Thyroid gland (tissue), 4 donors: ENCODE measurements around the gene PCDHGC5. TPM values are rescaled to one million over a fixed set of nuclear protein-coding genes. Genes with fewer than 3 reads are reported as not detected.

Experiments
- DNase-seq, 2 donors: peaks; one replicate each; pipeline ENCODE4 v3.0.0-alpha.2; 2019
- H3K27ac ChIP-seq, 3 donors: fragments of 200-600 bp; sonication (generic); 1 replicate in 2 of 3; 2 replicates in 1 of 3; pipeline ENCODE4 v1.5.1; 2016 to 2019; ENCODE audit warnings: mild to moderate bottlenecking in 1 of 3, moderate library complexity in 1 of 3
- H3K27me3 ChIP-seq: fragments of 200-600 bp; sonication (generic); one replicate; pipeline ENCODE4 v1.5.1; 2019
- H3K36me3 ChIP-seq, 2 donors: fragments of 200-600 bp; sonication (generic); one replicate each; pipeline ENCODE4 v1.5.1; 2016 to 2019
- H3K4me1 ChIP-seq, 2 donors: fragments of 200-600 bp; sonication (generic); one replicate each; pipeline ENCODE4 v1.5.1; 2017 to 2019
- H3K4me3 ChIP-seq, 3 donors: fragments of 200-600 bp; sonication (generic); replicated peaks in 1 of 3; 1 replicate in 2 of 3; 2 replicates in 1 of 3; pipeline ENCODE4 v1.5.1; 2016; ENCODE audit warnings: mild to moderate bottlenecking in 1 of 3
- H3K9me3 ChIP-seq: fragments of 200-600 bp; sonication (generic); one replicate; pipeline ENCODE4 v1.5.1; 2017
- CTCF ChIP-seq, 6 experiments: fragments of 200-600 bp in 3 of 6; fragments of 450-650 bp in 3 of 6; sonication (generic) in 3 of 6; IDR thresholded peaks; one replicate each; pipeline ENCODE4 v1.5.1; 2016 to 2019; ENCODE audit warnings: antibody characterized with exemption in 6 of 6, mild to moderate bottlenecking in 2 of 6, inconsistent platforms in 1 of 6, moderate library complexity in 1 of 6
- POLR2A ChIP-seq, 2 donors: fragments of 450-650 bp; IDR thresholded peaks; one replicate each; pipeline ENCODE4 v1.6.1; 2017; ENCODE audit warnings: antibody characterized with exemption in 2 of 2, mild to moderate bottlenecking in 2 of 2, moderate library complexity in 1 of 2
- WGBS, 2 donors: methylation state at CpG; one replicate each; pipeline ENCODE4 v1.1.5; 2017; 5-methylcytosine and 5-hydroxymethylcytosine counted together
- intact Hi-C: fragments of 100-400 bp; cut with DNase I; formaldehyde crosslinking; loops from one replicate; pipeline ENCODE4 v1.15.1; 2023
- total RNA-seq, 4 donors: library from RNA; depleted of rRNA; stranded (reverse); fragments of >200 nt; gene quantifications; one replicate each; pipeline ENCODE4 v1.2.3, GENCODE V29; 2016

The PCDHGC5 gene
- total RNA-seq, 4 donors from 2014 or later = 1.8 to 3.4 (median 2.1) TPM

GRCh38 chr5:141534492-141535213 is 45.8 kb downstream of the PCDHGC5 start:
- DNase-seq = no peak
- WGBS, 2 donors = 93 to 98% methylated on average over 4 of the region's 4 CpGs
- no peak for TF ChIP-seq POLR2A (IDR thresholded peaks at IDR 0.05)
- TF ChIP-seq CTCF (IDR thresholded peaks at IDR 0.05) = no peak
- H3K4me1 ChIP-seq = peaks cover 0 to 3% of the 10 kb centered on the region in 2 donors
- no peaks in the 10 kb centered on the region for H3K27me3 ChIP-seq
- peaks cover 0 to 6% of the 10 kb centered on the region in 2 donors for H3K36me3 ChIP-seq
- no peak overlapping the region for H3K27ac ChIP-seq
- no peaks in the 10 kb centered on the region for H3K9me3 ChIP-seq
- intact Hi-C loops = no loop called here
- no peak overlapping the region for H3K4me3 ChIP-seq

Other genes with a start within 250 kb of the PCDHGC5 start
- gene PCDHB15, start 243.7 kb upstream of the PCDHGC5 start, total RNA-seq = 1 to 10 TPM; 3.8 to 6.8 (median 5.5) TPM
- 1 to 10 TPM in 2 of 4 donors, not detected in 2; 1.6 to 4.5 TPM for gene SLC25A2, start 185.0 kb upstream of the PCDHGC5 start, total RNA-seq
- 10 to 100 TPM; 48.0 to 72.6 (median 60.9) TPM for gene TAF7, start 168.3 kb upstream of the PCDHGC5 start, total RNA-seq
- gene PCDHGA1, start 158.6 kb upstream of the PCDHGC5 start, total RNA-seq = 1 to 10 TPM in 2 of 4 donors, under 1 TPM in 2; 0.40 to 1.3 (median 0.87) TPM
- gene PCDHGA2, start 150.3 kb upstream of the PCDHGC5 start, total RNA-seq = 1 to 10 TPM; 4.3 to 6.4 (median 5.6) TPM
- gene PCDHGA3, start 145.3 kb upstream of the PCDHGC5 start, total RNA-seq = 1 to 10 TPM; 3.0 to 4.7 (median 4.1) TPM
- gene PCDHGB1, start 139.0 kb upstream of the PCDHGC5 start, total RNA-seq = 1 to 10 TPM; 3.9 to 7.5 (median 6.0) TPM
- gene PCDHGA4, start 134.1 kb upstream of the PCDHGC5 start, total RNA-seq = 1 to 10 TPM; 3.5 to 7.7 (median 4.4) TPM
- 1 to 10 TPM; 4.4 to 7.6 (median 6.6) TPM for gene PCDHGB2, start 129.1 kb upstream of the PCDHGC5 start, total RNA-seq
- gene PCDHGA5, start 124.9 kb upstream of the PCDHGC5 start, total RNA-seq = 1 to 10 TPM; 3.5 to 5.3 (median 4.2) TPM
- gene PCDHGB3, start 118.8 kb upstream of the PCDHGC5 start, total RNA-seq = 1 to 10 TPM; 5.1 to 9.2 (median 5.8) TPM
- 1 to 10 TPM; 5.6 to 7.3 (median 5.8) TPM for gene PCDHGA6, start 115.2 kb upstream of the PCDHGC5 start, total RNA-seq
- gene PCDHGA7, start 106.3 kb upstream of the PCDHGC5 start, total RNA-seq = 1 to 10 TPM; 5.1 to 9.8 (median 7.8) TPM
- gene PCDHGB4, start 101.4 kb upstream of the PCDHGC5 start, total RNA-seq = 10 to 100 TPM; 10.4 to 12.5 (median 10.4) TPM
- gene PCDHGA8, start 96.4 kb upstream of the PCDHGC5 start, total RNA-seq = 1 to 10 TPM; 2.9 to 5.8 (median 4.7) TPM
- 10 to 100 TPM; 17.2 to 22.6 (median 20.2) TPM for gene PCDHGB5, start 91.1 kb upstream of the PCDHGC5 start, total RNA-seq
- 10 to 100 TPM in 3 of 4 donors, 1 to 10 TPM in 1; 9.7 to 12.1 (median 11.0) TPM for gene PCDHGA9, start 86.3 kb upstream of the PCDHGC5 start, total RNA-seq
- gene PCDHGB6, start 81.1 kb upstream of the PCDHGC5 start, total RNA-seq = 10 to 100 TPM in 3 of 4 donors, 1 to 10 TPM in 1; 9.5 to 11.4 (median 10.9) TPM
- gene PCDHGA10, start 76.1 kb upstream of the PCDHGC5 start, total RNA-seq = 10 to 100 TPM in 1 of 4 donors, 1 to 10 TPM in 3; 8.7 to 17.1 (median 9.3) TPM
- gene PCDHGB7, start 71.4 kb upstream of the PCDHGC5 start, total RNA-seq = 10 to 100 TPM in 3 of 4 donors, 1 to 10 TPM in 1; 9.5 to 19.7 (median 11.3) TPM
- gene PCDHGA11, start 68.0 kb upstream of the PCDHGC5 start, total RNA-seq = 1 to 10 TPM; 8.0 to 9.5 (median 8.2) TPM
- gene PCDHGA12, start 58.6 kb upstream of the PCDHGC5 start, total RNA-seq = 10 to 100 TPM in 2 of 4 donors, 1 to 10 TPM in 2; 9.4 to 13.5 (median 10.7) TPM
- 10 to 100 TPM; 24.7 to 31.5 (median 27.6) TPM for gene PCDHGC3, start 13.1 kb upstream of the PCDHGC5 start, total RNA-seq
- gene PCDHGC4, start 4.1 kb upstream of the PCDHGC5 start, total RNA-seq = 10 to 100 TPM in 1 of 4 donors, 1 to 10 TPM in 3; 2.5 to 10.7 (median 4.8) TPM
- 100 to 1,000 TPM in 1 of 4 donors, 10 to 100 TPM in 3; 82.1 to 103 (median 89.7) TPM for gene DIAPH1, start 129.9 kb downstream of the PCDHGC5 start, total RNA-seq
- 10 to 100 TPM; 44.2 to 62.7 (median 54.6) TPM for gene HDAC3, start 147.8 kb downstream of the PCDHGC5 start, total RNA-seq
- 1 to 10 TPM; 2.4 to 5.7 (median 4.6) TPM for gene RELL2, start 147.9 kb downstream of the PCDHGC5 start, total RNA-seq
- gene FCHSD1, start 162.3 kb downstream of the PCDHGC5 start, total RNA-seq = 10 to 100 TPM; 15.2 to 28.3 (median 22.7) TPM
- gene ARAP3, start 193.1 kb downstream of the PCDHGC5 start, total RNA-seq = 10 to 100 TPM in 1 of 4 donors, 1 to 10 TPM in 3; 5.4 to 11.7 (median 8.3) TPM